ENCODE data around the gene ADM5. TPM values are rescaled to one million over a fixed set of nuclear protein-coding genes. Genes with fewer than 3 reads are reported as not detected.

ADM5 gene
- total RNA-seq, 1 experiment from 2014 or later = 13.5 TPM

- H2BK15ac ChIP-seq (ENCODE audit: low read depth, low read length) = no peak overlapping the region
- no peak overlapping the region for H4K91ac ChIP-seq (ENCODE audit: insufficient read length, low read depth, low read length)
- no peak overlapping the region for H2BK120ac ChIP-seq (ENCODE audit: low read depth, low read length, poor library complexity, severe bottlenecking)
- peaks cover 31 to 36% (median 35%) of the 10 kb centered on the region in 3 experiments; a peak in 6 of 7 replicates for H3K36me3 Mint-ChIP-seq (ENCODE audit: insufficient read depth in 1 of 3, low read depth in 3 of 3)
- no peaks in the 10 kb centered on the region for H4K20me1 ChIP-seq (ENCODE audit: control insufficient read depth, insufficient read depth, insufficient read length)
- peaks cover 2% of the 10 kb centered on the region for H3K79me1 ChIP-seq (ENCODE audit: insufficient read depth, low read depth, low read length, poor library complexity, severe bottlenecking)
- H2BK12ac ChIP-seq (ENCODE audit: insufficient read length, low read depth, low read length) = no peak overlapping the region
- H3K9me3 ChIP-seq (ENCODE audit: control insufficient read depth, low read depth, low read length) = no peaks in the 10 kb centered on the region
- peak overlapping the region; percentile 52 for H3K4me2 ChIP-seq (ENCODE audit: insufficient read depth, insufficient read length, low read length)
- peaks cover 20 to 32% of the 10 kb centered on the region in 2 experiments for H3K4me1 Mint-ChIP-seq
- peaks cover 22% of the 10 kb centered on the region; the same call in 1 of the 2 replicates for H3K79me2 ChIP-seq (ENCODE audit: insufficient read depth, low read length)
- DNase-seq = peak; percentile 91
- peaks cover 6% of the 10 kb centered on the region for H3K4me1 ChIP-seq (ENCODE audit: insufficient read depth, low read length)
- WGBS (ENCODE audit: extremely low coverage, insufficient read length, low lambda C conversion rate) = no CpG with 5 or more reads among the region's 21 CpGs
- no peak overlapping the region for H3K4ac ChIP-seq (ENCODE audit: low read depth, low read length)
- H3K4me3 Mint-ChIP-seq = peak overlapping the region; percentile 91 to 98
- peak overlapping the region; percentile 86 to 95 (median 92) for H3K27ac Mint-ChIP-seq
- H3K27me3 Mint-ChIP-seq (ENCODE audit: low read depth) = peaks cover 2% of the 10 kb centered on the region; the same call in 1 of the 2 replicates
- H3K14ac ChIP-seq (ENCODE audit: insufficient read depth, low read length) = peak overlapping the region; percentile 18; the same call in 1 of the 2 replicates
- peak overlapping the region; percentile 9 for H3K18ac ChIP-seq (ENCODE audit: insufficient read length, low read depth, low read length)
- no peak overlapping the region for H3K56ac ChIP-seq (ENCODE audit: insufficient read length, low read depth, low read length)
- no peak overlapping the region for H2BK20ac ChIP-seq (ENCODE audit: low read depth, low read length, poor library complexity, severe bottlenecking)
- no peak overlapping the region for H2AK5ac ChIP-seq (ENCODE audit: insufficient read length, low read length)
- peak overlapping the region; percentile 94 for H3K9ac ChIP-seq (ENCODE audit: extremely low read depth, insufficient read length, low read length)
- no peaks in the 10 kb centered on the region for H3K27me3 ChIP-seq (ENCODE audit: insufficient read depth, low read length)
- H3K23ac ChIP-seq (ENCODE audit: insufficient read length, low read depth, low read length) = no peak overlapping the region
- no peak overlapping the region for H4K8ac ChIP-seq (replicated peaks; ENCODE audit: insufficient read length, low read depth, low read length)
- H4K5ac ChIP-seq (ENCODE audit: insufficient read length, low read depth, low read length) = no peak overlapping the region
- H2BK5ac ChIP-seq (ENCODE audit: insufficient read length, low read length) = no peak overlapping the region
- no peaks in the 10 kb centered on the region; a peak in 2 of 5 replicates for H3K9me3 Mint-ChIP-seq
- TF ChIP-seq CTCF (conservative IDR thresholded peaks at IDR 0.05) = peak; percentile 84
- H3K27ac ChIP-seq (ENCODE audit: insufficient read length, low read depth, low read length) = no peak overlapping the region
- H2AFZ ChIP-seq (ENCODE audit: low read length) = no peak overlapping the region
- peaks cover 4% of the 10 kb centered on the region for H3K23me2 ChIP-seq (ENCODE audit: insufficient read length, low read depth, low read length, poor library complexity, severe bottlenecking)
- H3T11ph ChIP-seq (ENCODE audit: low read length) = no peak overlapping the region
These were observed 11.3 kb upstream of the ADM5 start for GRCh38 chr19:49677901-49678674.

Data from H9 (cell line).